Esophagus muscularis mucosa (tissue), 4 donors: ENCODE data around the gene UFC1.

ENCODE experiments used
- CTCF ChIP-seq, 3 experiments: fragments of 200-600 bp in 2 of 3; fragments of 450-650 bp in 1 of 3; sonication (generic) in 2 of 3; IDR thresholded peaks; one replicate each; pipeline ENCODE4 v1.5.1; 2017 to 2019; ENCODE audit warnings: antibody characterized with exemption in 3 of 3, mild to moderate bottlenecking in 2 of 3, moderate library complexity in 1 of 3
- EP300 ChIP-seq: sonication (generic); formaldehyde crosslinking; IDR thresholded peaks from one replicate; pipeline ENCODE4 v1.6.1; 2017; ENCODE audit warnings: antibody characterized with exemption
- POLR2A ChIP-seq: fragments of 450-650 bp; IDR thresholded peaks from one replicate; pipeline ENCODE4 v1.6.1; 2017; ENCODE audit warnings: antibody characterized with exemption, moderate library complexity, mild to moderate bottlenecking, low read depth
- POLR2AphosphoS5 ChIP-seq, 2 donors: sonication (generic); formaldehyde crosslinking; IDR thresholded peaks; one replicate each; pipeline ENCODE4 v1.6.1; 2017; ENCODE audit warnings: antibody characterized with exemption in 2 of 2

GRCh38 chr1:161198194-161198896, 44.6 kb downstream of the UFC1 start:
- TF ChIP-seq POLR2A (no peak), CTCF (IDR thresholded peaks at IDR 0.05) (no peak), POLR2AphosphoS5 (IDR thresholded peaks at IDR 0.05) (peak in 1 of 2 donors; percentile 5), EP300 (no peak)
